Subcutaneous adipose tissue (tissue), 4 donors: ENCODE results near the gene CBX4. TPM values are rescaled to one million over a fixed set of nuclear protein-coding genes. Genes with fewer than 3 reads are reported as not detected.

Experiments used
- total RNA-seq, 4 donors: library from RNA; depleted of rRNA; stranded (reverse); fragments of >200 nt; gene quantifications; one replicate each; pipeline ENCODE4 v1.1.0, GENCODE V29; 2016
- TF ChIP-seq, protein P1 (sequence below): fragments of 450-650 bp; IDR thresholded peaks from one replicate; pipeline ENCODE4 v1.5.1; 2016; ENCODE audit warnings: low read depth, mild to moderate bottlenecking, control low read depth, antibody characterized with exemption, moderate library complexity

The CBX4 gene
- total RNA-seq, 4 donors from 2014 or later, result 3.9 to 9.6 (median 7.6) TPM

GRCh38 chr17:79857095-79857494, 17.9 kb upstream of the CBX4 start:
- TF ChIP-seq, protein P1, sequence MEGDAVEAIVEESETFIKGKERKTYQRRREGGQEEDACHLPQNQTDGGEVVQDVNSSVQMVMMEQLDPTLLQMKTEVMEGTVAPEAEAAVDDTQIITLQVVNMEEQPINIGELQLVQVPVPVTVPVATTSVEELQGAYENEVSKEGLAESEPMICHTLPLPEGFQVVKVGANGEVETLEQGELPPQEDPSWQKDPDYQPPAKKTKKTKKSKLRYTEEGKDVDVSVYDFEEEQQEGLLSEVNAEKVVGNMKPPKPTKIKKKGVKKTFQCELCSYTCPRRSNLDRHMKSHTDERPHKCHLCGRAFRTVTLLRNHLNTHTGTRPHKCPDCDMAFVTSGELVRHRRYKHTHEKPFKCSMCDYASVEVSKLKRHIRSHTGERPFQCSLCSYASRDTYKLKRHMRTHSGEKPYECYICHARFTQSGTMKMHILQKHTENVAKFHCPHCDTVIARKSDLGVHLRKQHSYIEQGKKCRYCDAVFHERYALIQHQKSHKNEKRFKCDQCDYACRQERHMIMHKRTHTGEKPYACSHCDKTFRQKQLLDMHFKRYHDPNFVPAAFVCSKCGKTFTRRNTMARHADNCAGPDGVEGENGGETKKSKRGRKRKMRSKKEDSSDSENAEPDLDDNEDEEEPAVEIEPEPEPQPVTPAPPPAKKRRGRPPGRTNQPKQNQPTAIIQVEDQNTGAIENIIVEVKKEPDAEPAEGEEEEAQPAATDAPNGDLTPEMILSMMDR, result no peak

DNA sequence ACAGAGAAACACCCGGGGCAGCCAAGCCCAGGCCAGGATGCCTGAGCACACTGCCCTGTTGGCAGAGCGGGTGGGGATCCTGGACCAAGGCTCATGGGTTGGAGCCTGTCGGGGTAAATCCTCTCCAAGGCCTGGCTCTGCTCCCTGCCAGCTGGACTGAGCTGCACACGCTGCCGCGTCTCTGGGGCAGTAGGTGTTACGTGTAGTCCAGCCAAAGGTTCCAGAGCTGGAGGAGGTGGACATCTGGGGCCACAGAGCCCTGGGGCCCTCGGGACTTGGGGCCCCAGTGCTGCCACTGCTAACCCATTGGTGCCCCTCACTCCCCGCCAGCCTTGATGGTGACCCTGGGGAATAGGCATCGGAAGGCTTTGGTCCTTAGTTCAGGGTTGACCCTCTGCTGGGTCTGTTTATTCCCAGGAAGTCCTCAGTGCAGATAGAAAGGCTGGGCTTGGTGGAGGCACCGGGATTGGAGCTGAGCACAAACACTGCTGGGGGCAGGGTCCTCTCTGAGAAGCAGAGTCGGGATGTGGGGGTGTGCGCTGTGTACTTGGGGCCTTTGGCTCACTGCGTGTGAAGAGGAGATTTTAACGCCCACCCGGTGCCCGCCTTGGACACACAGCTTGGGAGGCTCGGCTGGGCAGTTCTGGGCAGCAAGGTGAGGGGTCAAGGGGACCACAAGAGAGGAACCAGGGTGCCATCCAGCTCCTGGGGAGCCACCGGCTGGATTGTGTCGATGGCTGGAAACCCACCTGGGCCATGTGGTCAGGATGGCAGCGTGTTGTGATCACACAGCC, 16.3 kb upstream of the CBX4 start:
- TF ChIP-seq, protein P1, result no peak

DNA sequence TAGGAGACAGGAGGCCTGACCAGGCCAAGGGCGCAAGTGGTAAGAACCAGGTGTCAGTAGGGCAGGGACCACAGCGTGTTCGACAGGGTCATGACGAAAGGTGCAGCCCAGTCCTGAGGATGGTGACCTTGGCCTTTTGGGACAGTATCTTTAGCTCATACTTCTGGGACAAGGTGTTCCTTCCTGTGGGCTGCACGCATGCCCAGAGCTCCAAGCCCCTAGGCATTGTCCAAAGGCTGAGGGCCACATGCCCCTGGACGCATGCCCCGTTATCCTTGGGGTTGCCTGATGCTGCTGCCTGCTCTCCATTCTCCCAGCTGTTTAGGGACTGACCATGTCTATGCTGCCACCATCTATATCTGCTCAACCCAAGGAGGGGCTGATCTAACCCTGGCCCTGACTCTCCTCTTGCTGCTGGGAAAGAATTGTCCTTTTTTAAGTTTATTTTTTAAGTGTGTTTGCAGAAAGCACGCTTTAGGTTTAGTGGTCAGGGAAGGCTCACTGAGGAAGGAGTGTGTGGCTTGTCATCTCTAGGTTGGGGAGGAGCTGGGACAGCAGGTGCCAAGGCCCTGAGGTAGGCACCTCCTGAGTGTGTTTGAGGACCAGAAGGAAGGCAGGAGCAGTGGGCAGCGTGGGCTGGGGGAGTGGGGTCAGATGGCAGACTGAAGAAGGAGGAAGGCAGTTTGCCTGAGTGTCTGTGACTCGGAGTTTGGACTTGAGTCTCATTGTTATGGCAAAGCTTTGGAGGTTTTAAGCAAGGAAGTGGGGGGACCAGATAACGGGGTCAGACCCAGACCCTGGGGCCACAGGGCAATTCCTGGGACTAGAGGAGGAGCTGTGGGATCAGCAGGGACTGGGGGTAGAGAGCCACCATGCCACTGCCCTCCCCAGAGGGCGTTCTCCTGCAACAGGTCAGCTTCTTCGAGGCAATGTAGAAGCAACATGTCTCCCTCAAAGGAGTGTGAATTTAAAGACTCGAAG, 15.1 kb upstream of the CBX4 start:
- TF ChIP-seq, protein P1, result no peak

DNA sequence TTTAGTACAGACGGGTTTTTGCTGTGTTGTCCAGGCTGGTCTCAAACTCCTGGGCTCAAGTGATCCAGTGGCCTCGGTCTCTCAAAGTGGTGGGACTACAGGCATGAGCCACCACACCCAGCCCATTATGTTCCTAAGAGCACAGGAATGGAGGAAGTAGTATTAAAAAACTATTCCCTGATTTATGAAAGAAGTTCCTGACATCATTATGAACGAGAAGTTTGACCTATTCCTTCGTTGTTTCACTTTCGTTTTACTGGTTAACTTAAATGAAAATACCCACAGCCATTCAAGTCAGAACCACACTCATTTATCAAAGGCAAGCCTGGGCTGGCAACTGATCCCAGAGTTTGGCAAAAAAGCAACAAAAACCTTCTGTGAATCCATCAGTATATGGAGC, 13.5 kb upstream of the CBX4 start:
- TF ChIP-seq, protein P1, result no peak

- TF ChIP-seq, protein P1, result no peak
These were observed 12.2 kb upstream of the CBX4 start for GRCh38 chr17:79851461-79851817.

GRCh38 chr17:79850571-79851460, 11.6 kb upstream of the CBX4 start:
- TF ChIP-seq, protein P1, result no peak
